Mesothelial cell of epicardium (in vitro differentiated cells): ENCODE data around the gene ATP8B2. TPM values are rescaled to one million over a fixed set of nuclear protein-coding genes. Genes with fewer than 3 reads are reported as not detected.
"Not testable (repeated sequence)": the region's sequence is repeated elsewhere in the genome, so short reads cannot be mapped to it uniquely, and the experiment has no call there.

Source experiments
- DNase-seq, 2 experiments: peaks; one replicate each; pipeline ENCODE4 v3.0.0; 2021; ENCODE audit warnings: low spot score in 2 of 2; ENCODE audit not compliant: unreplicated experiment in 2 of 2
- H3K27ac Mint-ChIP-seq: 2 replicates; pipeline ENCODE4 v1.8.0; 2021; ENCODE audit warnings: mixed read lengths
- H3K27me3 Mint-ChIP-seq: 2 replicates; pipeline ENCODE4 v1.8.0; 2021; ENCODE audit warnings: low read depth, mixed read lengths
- H3K36me3 Mint-ChIP-seq: 2 replicates; pipeline ENCODE4 v1.8.0; 2021; ENCODE audit warnings: mixed read lengths
- H3K4me1 Mint-ChIP-seq: 2 replicates; pipeline ENCODE4 v1.8.0; 2021; ENCODE audit warnings: mixed read lengths
- H3K4me3 Mint-ChIP-seq: 2 replicates; pipeline ENCODE4 v1.8.0; 2021; ENCODE audit warnings: mild to moderate bottlenecking, moderate library complexity, mixed read lengths
- H3K9me3 Mint-ChIP-seq: 2 replicates; pipeline ENCODE4 v1.8.0; 2021; ENCODE audit warnings: mixed read lengths
- CTCF ChIP-seq: fragments of 200-600 bp; sonication (generic); IDR thresholded peaks from one replicate; pipeline ENCODE4 v1.5.0; 2021; ENCODE audit warnings: antibody characterized with exemption; ENCODE audit not compliant: unreplicated experiment
- total RNA-seq: library from RNA; stranded (reverse); gene quantifications from 3 replicates; pipeline ENCODE4 v1.2.1, GENCODE V29; 2021

The ATP8B2 gene
- total RNA-seq, 1 donor from 2014 or later = 38.6 TPM

- H3K4me1 Mint-ChIP-seq = peaks cover 4% of the 10 kb centered on the region
- DNase-seq = no peak
- no peaks in the 10 kb centered on the region for H3K27me3 Mint-ChIP-seq
- no peak for TF ChIP-seq CTCF
- peaks cover 3% of the 10 kb centered on the region for H3K36me3 Mint-ChIP-seq
- no peak overlapping the region for H3K4me3 Mint-ChIP-seq
- H3K27ac Mint-ChIP-seq = no peak overlapping the region
- H3K9me3 Mint-ChIP-seq = peaks cover 26% of the 10 kb centered on the region
These were observed 29.7 kb upstream of the ATP8B2 start for GRCh38 chr1:154295408-154296235.

- no peak overlapping the region for H3K27ac Mint-ChIP-seq
- no peaks in the 10 kb centered on the region for H3K4me1 Mint-ChIP-seq
- DNase-seq = no peak
- peaks cover 16% of the 10 kb centered on the region for H3K27me3 Mint-ChIP-seq
- no peak overlapping the region for H3K4me3 Mint-ChIP-seq
- TF ChIP-seq CTCF = no peak
- H3K36me3 Mint-ChIP-seq = no peaks in the 10 kb centered on the region
- peaks cover 7% of the 10 kb centered on the region for H3K9me3 Mint-ChIP-seq
These were observed 23.7 kb upstream of the ATP8B2 start for GRCh38 chr1:154301582-154301981.

- H3K27ac Mint-ChIP-seq = no peak overlapping the region
- no peak for DNase-seq
- no peak for TF ChIP-seq CTCF
- H3K9me3 Mint-ChIP-seq = peaks cover 8% of the 10 kb centered on the region
- no peaks in the 10 kb centered on the region for H3K36me3 Mint-ChIP-seq
- peaks cover 17% of the 10 kb centered on the region for H3K27me3 Mint-ChIP-seq
- H3K4me3 Mint-ChIP-seq = no peak overlapping the region
- no peaks in the 10 kb centered on the region for H3K4me1 Mint-ChIP-seq
These were observed 20.5 kb upstream of the ATP8B2 start for GRCh38 chr1:154304664-154305337.

GRCh38 chr1:154306151-154306550 lies 19.2 kb upstream of the ATP8B2 start:
- no peak for TF ChIP-seq CTCF
- H3K27me3 Mint-ChIP-seq = peaks cover 17% of the 10 kb centered on the region
- H3K9me3 Mint-ChIP-seq = peaks cover 8% of the 10 kb centered on the region
- H3K36me3 Mint-ChIP-seq = no peaks in the 10 kb centered on the region
- no peak overlapping the region for H3K4me3 Mint-ChIP-seq
- no peak for DNase-seq
- no peak overlapping the region for H3K27ac Mint-ChIP-seq
- H3K4me1 Mint-ChIP-seq = no peaks in the 10 kb centered on the region

- H3K36me3 Mint-ChIP-seq, DNase-seq, H3K9me3 Mint-ChIP-seq, H3K27ac Mint-ChIP-seq, H3K4me3 Mint-ChIP-seq, H3K4me1 Mint-ChIP-seq: not testable (repeated sequence)
- peaks cover 23% of the 10 kb centered on the region for H3K27me3 Mint-ChIP-seq
These were observed 17.6 kb upstream of the ATP8B2 start for GRCh38 chr1:154307670-154308270.

GRCh38 chr1:154309136-154309535 lies 16.2 kb upstream of the ATP8B2 start:
- H3K27ac Mint-ChIP-seq, H3K4me1 Mint-ChIP-seq, H3K4me3 Mint-ChIP-seq, DNase-seq, H3K36me3 Mint-ChIP-seq, H3K9me3 Mint-ChIP-seq: not testable (repeated sequence)
- H3K27me3 Mint-ChIP-seq = peaks cover 31% of the 10 kb centered on the region

GRCh38 chr1:154312229-154313065 lies 12.9 kb upstream of the ATP8B2 start:
- peaks cover 18% of the 10 kb centered on the region for H3K9me3 Mint-ChIP-seq
- H3K4me3 Mint-ChIP-seq, DNase-seq, H3K27ac Mint-ChIP-seq, H3K36me3 Mint-ChIP-seq, H3K4me1 Mint-ChIP-seq: not testable (repeated sequence)
- H3K27me3 Mint-ChIP-seq = peaks cover 14% of the 10 kb centered on the region
